Neural progenitor cell (in vitro differentiated cells): ENCODE measurements around the gene CHST8. TPM values are rescaled to one million over a fixed set of nuclear protein-coding genes. Genes with fewer than 3 reads are reported as not detected.

Experiments
- DNase-seq: peaks from one replicate; pipeline ENCODE4 v3.0.0-alpha.2; 2016; ENCODE audit warnings: low spot score
- H2AFZ ChIP-seq: fragments of 200-600 bp; sonication (generic); replicated peaks from 2 replicates; pipeline ENCODE4 v1.6.1; 2016; ENCODE audit warnings: antibody characterized with exemption
- H3F3A ChIP-seq: fragments of 200-600 bp; sonication (generic); 2 replicates; pipeline ENCODE4 v1.6.1; 2016; ENCODE audit warnings: antibody characterized with exemption, low read depth
- H3K27ac ChIP-seq: fragments of 200-600 bp; sonication (generic); 2 replicates; pipeline ENCODE4 v1.5.1; 2016; ENCODE audit warnings: mild to moderate bottlenecking
- H3K27me3 ChIP-seq: fragments of 200-600 bp; sonication (generic); 2 replicates; pipeline ENCODE4 v1.6.1; 2016; ENCODE audit warnings: mild to moderate bottlenecking, moderate library complexity
- H3K36me3 ChIP-seq: fragments of 200-600 bp; sonication (generic); 2 replicates; pipeline ENCODE4 v1.5.1; 2016
- H3K4me1 ChIP-seq: fragments of 200-600 bp; sonication (generic); 2 replicates; pipeline ENCODE4 v1.6.1; 2016; ENCODE audit warnings: mixed run types
- H3K4me2 ChIP-seq: fragments of 200-600 bp; sonication (generic); 2 replicates; pipeline ENCODE4 v1.6.1; 2016
- H3K4me3 ChIP-seq: fragments of 200-600 bp; sonication (generic); 2 replicates; pipeline ENCODE4 v1.5.1; 2016
- H3K79me2 ChIP-seq: fragments of 200-600 bp; sonication (generic); 2 replicates; pipeline ENCODE4 v1.6.1; 2016; ENCODE audit warnings: low read depth
- H3K9ac ChIP-seq: fragments of 200-600 bp; sonication (generic); 2 replicates; pipeline ENCODE4 v1.6.1; 2016
- H3K9me3 ChIP-seq: fragments of 200-600 bp; sonication (generic); 2 replicates; pipeline ENCODE4 v1.5.1; 2016; ENCODE audit warnings: low read depth
- H4K20me1 ChIP-seq: fragments of 200-600 bp; sonication (generic); 2 replicates; pipeline ENCODE4 v1.6.1; 2016; ENCODE audit warnings: low read depth
- H3K27ac Mint-ChIP-seq: 3 replicates; pipeline ENCODE4 v1.8.0; 2021; ENCODE audit warnings: mixed read lengths
- H3K27me3 Mint-ChIP-seq: 2 replicates; pipeline ENCODE4 v1.8.0; 2022; ENCODE audit warnings: low read depth, mild to moderate bottlenecking, inconsistent platforms, moderate library complexity, mixed read lengths; ENCODE audit not compliant: insufficient read depth
- H3K36me3 Mint-ChIP-seq: 3 replicates; pipeline ENCODE4 v1.8.0; 2021; ENCODE audit warnings: mixed read lengths
- H3K4me1 Mint-ChIP-seq: 3 replicates; pipeline ENCODE4 v1.8.0; 2021; ENCODE audit warnings: mixed read lengths
- H3K4me3 Mint-ChIP-seq: 3 replicates; pipeline ENCODE4 v1.8.0; 2021; ENCODE audit warnings: mild to moderate bottlenecking, moderate library complexity, mixed read lengths
- H3K9me3 Mint-ChIP-seq: 3 replicates; pipeline ENCODE4 v1.8.0; 2020; ENCODE audit warnings: mixed read lengths
- EZH2 ChIP-seq: fragments of 200-600 bp; sonication (generic); IDR thresholded peaks from 2 replicates; pipeline ENCODE4 v1.6.1; 2017; ENCODE audit warnings: antibody characterized with exemption, mild to moderate bottlenecking, moderate library complexity
- EZH2phosphoT487 ChIP-seq: fragments of 200-600 bp; sonication (generic); IDR thresholded peaks from 2 replicates; pipeline ENCODE4 v1.6.1; 2017; ENCODE audit warnings: antibody characterized with exemption
- total RNA-seq: library from RNA; depleted of rRNA; stranded (reverse); fragments of >200 nt; gene quantifications from 2 replicates; pipeline ENCODE4 v1.2.3, GENCODE V29; 2015; ENCODE audit warnings: low replicate concordance
- TF ChIP-seq, protein P1 (sequence below): fragments of 200-600 bp; sonication (generic); IDR thresholded peaks from 2 replicates; pipeline ENCODE4 v1.5.1; 2017; ENCODE audit warnings: antibody characterized with exemption, mild to moderate bottlenecking

The CHST8 gene
- total RNA-seq, 1 donor from 2014 or later: 0.92 TPM

GRCh38 chr19:33578697-33579096 is 43.1 kb upstream of the CHST8 start:
- Histone ChIP-seq H3K9me3 (no peaks in the 10 kb centered on the region), H3K27ac (no peak overlapping the region), H3K4me3 (no peak overlapping the region), H4K20me1 (no peaks in the 10 kb centered on the region), H3K27me3 (no peaks in the 10 kb centered on the region), H3K4me2 (no peak overlapping the region), H3K36me3 (no peaks in the 10 kb centered on the region), H3K9ac (no peak overlapping the region), H2AFZ (no peak overlapping the region), H3F3A (no peaks in the 10 kb centered on the region), H3K79me2 (no peaks in the 10 kb centered on the region), H3K4me1 (no peaks in the 10 kb centered on the region)
- Mint-ChIP-seq H3K9me3 (peaks cover 13% of the 10 kb centered on the region), H3K36me3 (peaks cover 4% of the 10 kb centered on the region), H3K4me3 (no peak overlapping the region), H3K4me1 (peaks cover 31% of the 10 kb centered on the region), H3K27ac (no peak overlapping the region), H3K27me3 (peaks cover 12% of the 10 kb centered on the region)
- DNase-seq: no peak
- no peak for TF ChIP-seq EZH2phosphoT487
- TF ChIP-seq, protein P1, sequence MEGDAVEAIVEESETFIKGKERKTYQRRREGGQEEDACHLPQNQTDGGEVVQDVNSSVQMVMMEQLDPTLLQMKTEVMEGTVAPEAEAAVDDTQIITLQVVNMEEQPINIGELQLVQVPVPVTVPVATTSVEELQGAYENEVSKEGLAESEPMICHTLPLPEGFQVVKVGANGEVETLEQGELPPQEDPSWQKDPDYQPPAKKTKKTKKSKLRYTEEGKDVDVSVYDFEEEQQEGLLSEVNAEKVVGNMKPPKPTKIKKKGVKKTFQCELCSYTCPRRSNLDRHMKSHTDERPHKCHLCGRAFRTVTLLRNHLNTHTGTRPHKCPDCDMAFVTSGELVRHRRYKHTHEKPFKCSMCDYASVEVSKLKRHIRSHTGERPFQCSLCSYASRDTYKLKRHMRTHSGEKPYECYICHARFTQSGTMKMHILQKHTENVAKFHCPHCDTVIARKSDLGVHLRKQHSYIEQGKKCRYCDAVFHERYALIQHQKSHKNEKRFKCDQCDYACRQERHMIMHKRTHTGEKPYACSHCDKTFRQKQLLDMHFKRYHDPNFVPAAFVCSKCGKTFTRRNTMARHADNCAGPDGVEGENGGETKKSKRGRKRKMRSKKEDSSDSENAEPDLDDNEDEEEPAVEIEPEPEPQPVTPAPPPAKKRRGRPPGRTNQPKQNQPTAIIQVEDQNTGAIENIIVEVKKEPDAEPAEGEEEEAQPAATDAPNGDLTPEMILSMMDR: no peak
- TF ChIP-seq EZH2: no peak

DNA sequence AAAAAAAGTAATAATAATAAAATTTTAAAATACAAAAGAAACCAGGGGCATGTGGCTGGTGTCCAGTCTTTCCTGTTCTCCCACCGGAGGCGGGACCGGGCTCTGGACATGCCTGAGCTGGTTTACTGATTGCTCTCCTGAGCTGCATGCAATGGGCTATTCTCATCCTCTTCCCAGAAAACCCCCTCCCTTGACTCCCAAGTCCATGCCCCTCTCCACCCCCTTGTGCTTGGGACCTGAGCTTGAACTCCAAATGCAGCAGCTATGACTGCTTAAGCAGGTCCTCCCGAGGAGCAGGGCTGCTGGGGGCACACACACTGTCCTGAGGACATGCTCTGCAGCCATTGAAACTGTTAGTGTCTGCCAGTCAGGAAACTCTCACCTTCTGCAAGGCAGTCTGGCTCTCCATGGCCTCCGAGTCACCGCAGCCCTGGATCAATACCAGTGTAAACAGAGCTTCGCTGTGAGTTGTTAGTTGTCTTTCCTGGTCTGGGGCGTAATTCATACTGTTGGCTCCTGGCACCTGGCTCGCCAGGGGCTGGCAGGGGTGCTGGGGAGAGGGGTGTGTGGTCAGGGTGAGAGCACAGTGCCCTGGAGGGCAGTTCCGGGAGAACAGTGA is 41.6 kb upstream of the CHST8 start:
- Histone ChIP-seq H3K27me3 (no peaks in the 10 kb centered on the region), H2AFZ (no peak overlapping the region), H3K9me3 (no peaks in the 10 kb centered on the region), H3F3A (no peaks in the 10 kb centered on the region), H4K20me1 (no peaks in the 10 kb centered on the region), H3K79me2 (no peaks in the 10 kb centered on the region), H3K4me1 (no peaks in the 10 kb centered on the region), H3K27ac (no peak overlapping the region), H3K4me2 (no peak overlapping the region), H3K4me3 (no peak overlapping the region), H3K36me3 (no peaks in the 10 kb centered on the region), H3K9ac (no peak overlapping the region)
- no peaks in the 10 kb centered on the region for H3K9me3 Mint-ChIP-seq
- no peaks in the 10 kb centered on the region for H3K36me3 Mint-ChIP-seq
- H3K4me1 Mint-ChIP-seq: peaks cover 31% of the 10 kb centered on the region
- no peak for DNase-seq
- TF ChIP-seq EZH2phosphoT487 (no peak), EZH2 (no peak)
- TF ChIP-seq, protein P1: no peak
- no peak overlapping the region for H3K4me3 Mint-ChIP-seq
- H3K27me3 Mint-ChIP-seq: peaks cover 8% of the 10 kb centered on the region
- H3K27ac Mint-ChIP-seq: peak overlapping the region; percentile 95

DNA sequence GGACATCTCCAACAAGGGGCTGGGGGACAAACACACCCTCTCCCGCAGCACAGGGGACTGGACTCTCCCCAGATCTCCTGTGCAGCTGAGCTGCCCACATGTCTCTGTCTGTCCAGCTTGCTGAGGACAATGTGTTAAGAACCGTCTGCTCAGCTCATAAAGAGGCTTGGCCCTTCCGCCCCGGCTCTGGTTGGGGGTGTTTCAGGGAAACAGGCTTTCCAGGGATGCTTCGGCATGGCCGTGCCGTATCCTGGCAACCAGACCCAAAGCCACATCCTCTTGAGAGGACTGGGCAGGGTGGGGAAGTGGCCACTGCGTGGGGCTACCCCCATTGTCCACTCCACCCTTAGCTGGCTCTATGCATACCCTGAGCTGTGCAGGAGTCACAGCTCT is 41.1 kb upstream of the CHST8 start:
- Histone ChIP-seq H3K4me1 (no peaks in the 10 kb centered on the region), H3K4me2 (no peak overlapping the region), H4K20me1 (no peaks in the 10 kb centered on the region), H3K36me3 (no peaks in the 10 kb centered on the region), H3K4me3 (no peak overlapping the region), H3K79me2 (no peaks in the 10 kb centered on the region), H3K27me3 (no peaks in the 10 kb centered on the region), H3K9me3 (no peaks in the 10 kb centered on the region), H2AFZ (no peak overlapping the region), H3K9ac (no peak overlapping the region), H3K27ac (no peak overlapping the region), H3F3A (no peaks in the 10 kb centered on the region)
- peak overlapping the region; percentile 95 for H3K27ac Mint-ChIP-seq
- peaks cover 31% of the 10 kb centered on the region for H3K4me1 Mint-ChIP-seq
- H3K9me3 Mint-ChIP-seq: no peaks in the 10 kb centered on the region
- TF ChIP-seq, protein P1: no peak
- no peak for TF ChIP-seq EZH2
- TF ChIP-seq EZH2phosphoT487: no peak
- H3K27me3 Mint-ChIP-seq: peaks cover 8% of the 10 kb centered on the region
- no peak for DNase-seq
- no peaks in the 10 kb centered on the region for H3K36me3 Mint-ChIP-seq
- H3K4me3 Mint-ChIP-seq: no peak overlapping the region
